HUES48 (cell line): ENCODE data around the gene TRIM7.

Source experiments
- H3K27ac ChIP-seq: one replicate; pipeline ENCODE4 v1.7.0; 2013; ENCODE audit warnings: low read depth, low read length, inconsistent platforms
- H3K27me3 ChIP-seq: 2 replicates; pipeline ENCODE4 v1.6.1; 2013; ENCODE audit warnings: mild to moderate bottlenecking, low read length; ENCODE audit not compliant: control insufficient read depth, insufficient read depth
- H3K36me3 ChIP-seq: 2 replicates; pipeline ENCODE4 v1.6.1; 2013; ENCODE audit warnings: low read length; ENCODE audit not compliant: control insufficient read depth, insufficient read depth
- H3K4me1 ChIP-seq: 2 replicates; pipeline ENCODE4 v1.6.1; 2013; ENCODE audit warnings: mild to moderate bottlenecking, low read length; ENCODE audit not compliant: control insufficient read depth, insufficient read depth
- H3K4me3 ChIP-seq: 2 replicates; pipeline ENCODE4 v1.5.1; 2013; ENCODE audit warnings: mild to moderate bottlenecking, low read depth, low read length
- H3K9ac ChIP-seq: 2 replicates; pipeline ENCODE4 v1.6.1; 2013; ENCODE audit warnings: mild to moderate bottlenecking, low read depth, low read length, moderate library complexity
- H3K9me3 ChIP-seq: 2 replicates; pipeline ENCODE4 v1.6.1; 2013; ENCODE audit warnings: low read length; ENCODE audit not compliant: control insufficient read depth, insufficient read depth

The TRIM7 gene

DNA sequence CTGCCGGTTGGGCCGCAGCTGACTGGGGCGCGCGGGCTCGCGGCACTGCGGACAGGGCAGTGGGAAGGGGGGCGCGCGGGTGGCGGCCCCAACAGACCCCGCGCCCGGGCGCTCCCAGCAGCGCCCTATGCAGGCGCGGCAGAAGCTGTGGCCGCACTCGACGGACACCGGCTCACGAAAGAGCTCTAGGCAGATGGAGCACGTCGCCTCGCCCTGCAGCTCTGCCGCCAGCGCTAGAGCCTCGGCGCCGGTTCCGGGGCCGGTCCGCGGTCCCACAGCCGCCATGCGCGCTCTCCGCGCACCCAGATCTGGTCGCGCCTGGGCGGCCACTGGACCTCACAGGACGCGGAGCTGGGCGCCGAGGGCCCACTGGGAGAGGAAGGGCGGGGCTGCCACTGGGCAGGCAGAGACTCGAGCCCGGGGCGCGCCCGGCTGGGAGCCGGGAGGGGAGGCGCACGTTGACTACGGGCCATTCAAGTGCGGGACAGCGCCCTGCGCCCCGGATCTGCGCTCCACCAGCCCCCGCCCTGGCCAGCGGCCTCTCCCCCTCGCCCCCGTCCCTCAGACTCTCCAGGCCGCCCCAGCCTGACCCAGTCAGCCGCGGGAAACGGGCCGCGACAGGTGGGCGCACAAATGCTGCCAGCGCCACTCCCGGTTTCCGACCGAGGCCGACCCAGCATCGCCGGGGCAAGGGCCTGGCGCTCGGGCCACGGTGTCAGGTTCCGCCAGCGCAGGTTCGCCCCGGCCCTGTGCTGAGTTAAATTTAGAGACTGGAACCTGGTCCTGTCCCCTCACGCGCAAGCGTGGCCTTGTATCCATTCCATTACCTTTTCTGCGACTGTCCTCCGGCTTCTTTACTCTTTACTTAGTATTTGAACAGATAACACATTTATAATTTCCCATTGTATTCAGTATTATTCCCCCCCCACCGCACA is at the start of gene TRIM7:
TSS of gene TRIM7 (minus strand) at position 371 of the 935 bp plus-strand sequence. CDS start at position 285, 86 bp downstream.
- peak within 1 kb of the TSS; percentile 97 for H3K4me3 ChIP-seq
- H3K9me3 ChIP-seq = no peaks in the 10 kb centered on the region
- no peak within 1 kb of the TSS for H3K9ac ChIP-seq
- H3K27ac ChIP-seq = no peak within 1 kb of the TSS
- H3K27me3 ChIP-seq = peaks cover 61% of the 10 kb centered on the region
- H3K36me3 ChIP-seq = no peaks in the 10 kb centered on the region
- H3K4me1 ChIP-seq = peaks cover 8% of the 10 kb centered on the region

DNA sequence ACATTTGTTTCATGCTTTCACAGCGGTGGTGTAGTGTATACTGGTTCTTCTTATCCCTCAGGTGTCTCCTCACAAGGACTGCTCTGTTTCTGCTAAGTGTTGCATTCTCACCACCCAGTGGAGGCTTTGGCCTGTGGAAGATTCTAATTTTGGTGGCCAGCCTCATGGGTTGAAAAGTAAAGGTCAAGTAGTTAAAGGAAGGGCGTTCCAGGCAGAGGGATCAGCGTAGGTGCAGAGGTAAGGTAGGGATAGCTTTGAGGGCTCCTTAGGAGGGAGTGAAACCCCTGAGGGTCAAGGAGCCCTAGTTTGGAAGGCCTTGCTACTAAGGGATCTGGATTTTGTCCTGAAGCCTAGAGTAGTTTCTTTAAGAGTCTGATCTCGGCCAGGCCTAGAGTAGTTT is 43.3 kb upstream of the TRIM7 start:
- Histone ChIP-seq H3K27ac (peak overlapping the region; percentile 53), H3K36me3 (peaks cover 44% of the 10 kb centered on the region), H3K4me3 (peak overlapping the region; percentile 99)

DNA sequence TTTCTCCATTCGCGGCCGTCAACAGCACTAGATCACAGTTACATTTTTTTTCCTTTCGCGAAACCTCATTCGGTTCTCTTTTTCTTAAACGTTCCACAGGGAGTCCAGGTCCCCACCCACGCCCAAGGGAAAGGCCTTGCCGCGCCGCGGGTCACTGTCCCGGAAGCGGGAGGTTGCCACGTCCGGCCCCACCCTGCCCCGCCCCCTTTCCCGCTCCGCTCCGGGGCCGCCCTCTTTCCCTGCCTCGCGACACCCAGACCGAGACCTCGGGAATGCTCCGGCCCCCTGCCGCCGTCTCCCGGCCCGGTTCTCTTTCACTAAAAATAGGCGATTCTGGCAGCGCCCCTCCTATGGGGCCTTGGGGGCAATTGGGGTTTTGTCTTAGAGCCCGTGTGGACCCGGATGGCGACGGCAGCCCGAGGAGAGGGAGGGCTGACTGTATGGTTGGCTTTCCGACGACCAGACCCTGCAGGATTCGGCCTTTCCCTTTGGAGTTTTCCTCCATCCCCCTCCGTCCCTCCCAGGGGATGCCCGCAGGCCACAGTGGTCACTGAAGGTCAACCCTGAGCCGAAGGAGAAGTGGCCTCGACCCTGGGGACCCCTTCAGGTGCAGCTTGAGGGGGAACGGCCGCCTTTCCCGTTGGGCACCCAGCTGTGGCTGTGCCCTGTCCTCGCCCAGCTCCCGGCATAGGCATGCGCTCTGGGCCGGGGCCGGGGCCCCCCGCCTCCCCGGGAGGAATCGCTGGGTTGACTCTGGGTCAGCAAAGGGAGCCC is 41.5 kb upstream of the TRIM7 start:
- peaks cover 23% of the 10 kb centered on the region for H3K4me1 ChIP-seq
- peak overlapping the region; percentile 99 for H3K4me3 ChIP-seq
- no peaks in the 10 kb centered on the region for H3K9me3 ChIP-seq
- H3K9ac ChIP-seq = peak overlapping the region; percentile 94
- peak overlapping the region; percentile 95 for H3K27ac ChIP-seq
- H3K27me3 ChIP-seq = no peaks in the 10 kb centered on the region
- peaks cover 44% of the 10 kb centered on the region for H3K36me3 ChIP-seq

More for the DNA sequence above, 43.3 kb upstream of the TRIM7 start:
- H3K9ac ChIP-seq = peak overlapping the region; percentile 36; the same call in 1 of the 2 replicates
- peaks cover 14% of the 10 kb centered on the region for H3K4me1 ChIP-seq
- H3K9me3 ChIP-seq = no peaks in the 10 kb centered on the region
- H3K27me3 ChIP-seq = no peaks in the 10 kb centered on the region

DNA sequence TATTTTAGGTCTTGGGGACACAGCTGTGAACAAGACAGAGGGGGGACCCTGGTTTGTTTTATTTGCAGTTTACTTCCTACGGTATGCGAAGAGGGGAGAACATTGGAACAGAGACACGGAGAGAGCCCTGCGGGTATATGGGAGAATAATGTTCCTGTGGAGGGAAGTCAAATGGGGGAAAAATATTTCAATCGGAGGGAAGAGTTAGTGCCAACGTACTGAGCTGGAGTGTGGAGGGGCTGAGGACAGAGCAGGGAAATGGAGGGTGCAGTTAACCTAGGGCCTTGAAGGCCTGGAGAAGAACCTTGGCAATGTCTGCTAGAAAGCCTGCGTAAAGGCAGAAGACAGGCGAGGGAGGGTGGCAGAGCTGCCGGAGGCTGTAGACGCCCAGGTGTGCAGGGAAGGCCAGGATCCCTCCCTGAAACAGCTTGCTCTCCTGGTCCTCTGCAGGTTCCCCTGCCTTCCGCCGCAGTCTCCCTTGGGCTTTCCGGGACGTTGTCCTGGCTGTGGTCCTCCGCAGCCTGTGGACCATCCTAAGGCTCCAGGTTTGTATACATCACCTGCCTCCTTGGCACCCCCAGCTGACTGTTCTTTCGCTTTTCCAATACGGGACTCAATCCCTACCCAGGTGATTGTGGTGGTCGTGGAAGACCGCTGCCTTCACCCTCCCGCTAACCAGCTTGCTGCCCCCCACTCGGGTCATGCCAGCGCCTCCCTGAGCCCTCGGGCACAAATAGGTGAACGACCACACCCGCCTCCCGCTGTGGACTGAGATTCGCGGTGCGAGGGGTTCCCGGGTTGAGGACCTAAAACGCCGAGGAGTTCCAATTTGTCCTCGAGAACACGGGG is 40.7 kb upstream of the TRIM7 start:
- Histone ChIP-seq H3K27ac (peak overlapping the region; percentile 95), H3K9ac (peak overlapping the region; percentile 68), H3K4me3 (peak overlapping the region; percentile 99), H3K9me3 (no peaks in the 10 kb centered on the region), H3K4me1 (peaks cover 23% of the 10 kb centered on the region), H3K36me3 (peaks cover 44% of the 10 kb centered on the region), H3K27me3 (no peaks in the 10 kb centered on the region)

DNA sequence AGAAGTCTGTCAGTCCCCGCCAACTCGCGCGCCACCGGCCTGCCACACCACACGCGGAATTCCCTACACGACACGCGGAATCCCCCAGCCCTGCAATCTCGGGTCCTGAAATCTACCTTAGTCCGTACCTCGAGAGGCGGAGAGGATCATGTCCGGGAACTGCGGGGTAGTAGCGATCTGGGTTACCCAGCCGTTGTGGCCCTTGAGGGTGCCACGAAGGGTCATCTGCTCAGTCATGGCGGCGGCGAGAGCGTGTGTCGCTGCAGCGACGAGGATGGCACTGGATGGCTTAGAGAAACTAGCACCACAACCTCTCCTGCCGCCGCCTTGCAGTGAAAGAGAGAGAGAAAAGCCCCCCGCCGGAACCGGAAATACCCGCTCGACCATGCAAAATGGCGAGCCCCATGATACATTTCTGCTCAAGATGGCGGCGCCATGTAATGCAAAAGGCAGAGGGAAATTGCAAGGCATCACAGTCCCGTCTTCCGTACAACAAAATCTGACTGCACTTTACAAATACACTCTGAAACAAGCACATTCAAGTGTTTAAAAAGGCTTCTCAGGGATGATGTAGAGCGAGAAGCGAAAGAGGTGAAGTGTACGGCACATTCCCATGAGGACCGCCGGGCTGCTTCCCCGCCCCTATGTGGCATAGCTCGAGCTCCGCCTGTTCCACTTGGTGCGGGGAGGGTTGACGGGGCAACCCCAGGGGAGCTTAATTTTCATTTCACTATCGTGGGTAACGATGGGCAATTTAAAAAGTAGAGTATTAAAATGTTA is 38.8 kb upstream of the TRIM7 start, which contains the start of gene RACK1:
TSS of gene RACK1 (minus strand) at position 343 of the 780 bp plus-strand sequence. CDS start at position 237, 106 bp downstream.
- Histone ChIP-seq H3K4me1 (peaks cover 19% of the 10 kb centered on the region), H3K4me3 (peak within 1 kb of the TSS; percentile 99), H3K9ac (peak within 1 kb of the TSS; percentile 98), H3K36me3 (peaks cover 47% of the 10 kb centered on the region), H3K27ac (peak within 1 kb of the TSS; percentile 99), H3K9me3 (no peaks in the 10 kb centered on the region), H3K27me3 (no peaks in the 10 kb centered on the region)

DNA sequence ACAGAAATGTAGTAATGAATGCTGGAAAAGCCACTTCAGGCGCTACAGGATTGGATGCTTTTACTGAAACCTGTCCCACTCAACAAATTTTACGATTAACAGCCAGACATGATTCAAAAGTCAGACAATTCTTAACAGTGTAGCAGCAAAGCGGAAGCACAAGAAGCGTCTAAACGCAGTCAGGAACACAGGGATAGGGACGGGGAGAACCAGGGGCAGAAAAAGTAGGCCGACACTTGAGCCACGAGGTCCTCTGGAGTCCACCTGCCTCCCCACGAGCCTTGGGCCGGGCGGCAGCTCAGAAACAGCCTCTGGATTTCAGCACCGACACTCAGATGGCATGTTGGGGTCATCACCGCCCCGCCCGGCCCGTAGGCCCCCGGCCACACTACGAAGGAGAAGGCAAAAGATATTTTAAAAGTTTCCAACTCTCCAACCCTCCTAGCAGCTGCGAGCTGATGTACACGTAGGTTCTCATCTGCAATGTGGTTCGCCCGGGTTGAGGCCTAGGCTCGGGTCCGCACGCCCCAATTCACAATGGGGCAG is 38.1 kb upstream of the TRIM7 start:
- H3K27ac ChIP-seq = peak overlapping the region; percentile 99
- peaks cover 18% of the 10 kb centered on the region for H3K4me1 ChIP-seq
- peak overlapping the region; percentile 98 for H3K9ac ChIP-seq
- no peaks in the 10 kb centered on the region for H3K27me3 ChIP-seq
- H3K36me3 ChIP-seq = peaks cover 51% of the 10 kb centered on the region
- H3K9me3 ChIP-seq = no peaks in the 10 kb centered on the region
- H3K4me3 ChIP-seq = peak overlapping the region; percentile 95

DNA sequence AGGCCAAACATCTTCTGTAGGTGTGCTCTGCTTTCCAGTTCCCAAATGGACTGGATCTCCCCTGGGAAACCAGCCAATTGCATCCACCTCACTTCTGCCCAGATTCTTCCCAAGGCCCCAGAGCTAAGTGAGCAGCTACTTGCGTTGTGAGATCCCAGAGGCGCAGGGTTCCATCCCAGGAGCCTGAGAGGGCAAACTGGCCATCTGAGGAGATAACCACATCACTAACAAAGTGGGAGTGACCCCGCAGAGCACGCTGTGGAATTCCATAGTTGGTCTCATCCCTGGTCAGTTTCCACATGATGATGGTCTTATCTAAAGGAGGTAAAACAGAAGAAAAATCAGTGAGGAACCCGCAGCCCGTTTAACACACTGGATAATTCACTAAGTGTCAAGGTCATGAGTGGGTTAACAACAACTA is 37.0 kb upstream of the TRIM7 start:
- peak overlapping the region; percentile 99 for H3K27ac ChIP-seq
- peak overlapping the region; percentile 98 for H3K9ac ChIP-seq
- no peaks in the 10 kb centered on the region for H3K9me3 ChIP-seq
- peak overlapping the region; percentile 95 for H3K4me3 ChIP-seq
- peaks cover 14% of the 10 kb centered on the region for H3K4me1 ChIP-seq
- no peaks in the 10 kb centered on the region for H3K27me3 ChIP-seq
- peaks cover 61% of the 10 kb centered on the region for H3K36me3 ChIP-seq

DNA sequence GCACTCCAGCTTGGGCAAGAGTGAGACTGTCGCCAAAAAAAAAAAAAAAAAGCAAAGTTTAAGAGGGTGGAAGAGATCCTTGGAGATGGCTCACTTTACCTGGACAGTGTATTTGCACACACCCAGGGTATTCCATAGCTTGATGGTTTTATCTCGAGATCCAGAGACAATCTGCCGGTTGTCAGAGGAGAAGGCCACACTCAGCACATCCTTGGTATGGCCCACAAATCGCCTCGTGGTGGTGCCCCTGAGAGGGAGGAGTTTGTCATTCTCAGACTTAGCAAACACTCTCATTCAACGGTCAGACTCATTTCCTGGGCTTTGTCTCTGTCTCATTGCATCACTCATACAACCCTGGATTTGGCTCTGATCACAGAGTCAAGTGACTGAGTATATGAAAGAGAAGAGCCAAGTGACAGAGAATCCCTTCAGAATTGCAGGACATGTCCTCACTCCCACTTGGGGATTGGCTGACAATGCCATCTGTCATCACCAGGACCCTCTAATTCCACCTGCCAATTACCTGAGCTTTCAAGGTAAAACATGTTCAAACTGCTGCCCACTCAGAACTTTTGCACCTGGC is 36.5 kb upstream of the TRIM7 start:
- Histone ChIP-seq H3K4me3 (peak overlapping the region; percentile 95), H3K4me1 (peaks cover 14% of the 10 kb centered on the region), H3K36me3 (peaks cover 66% of the 10 kb centered on the region), H3K27ac (peak overlapping the region; percentile 99), H3K9ac (peak overlapping the region; percentile 98), H3K27me3 (no peaks in the 10 kb centered on the region), H3K9me3 (no peaks in the 10 kb centered on the region)

DNA sequence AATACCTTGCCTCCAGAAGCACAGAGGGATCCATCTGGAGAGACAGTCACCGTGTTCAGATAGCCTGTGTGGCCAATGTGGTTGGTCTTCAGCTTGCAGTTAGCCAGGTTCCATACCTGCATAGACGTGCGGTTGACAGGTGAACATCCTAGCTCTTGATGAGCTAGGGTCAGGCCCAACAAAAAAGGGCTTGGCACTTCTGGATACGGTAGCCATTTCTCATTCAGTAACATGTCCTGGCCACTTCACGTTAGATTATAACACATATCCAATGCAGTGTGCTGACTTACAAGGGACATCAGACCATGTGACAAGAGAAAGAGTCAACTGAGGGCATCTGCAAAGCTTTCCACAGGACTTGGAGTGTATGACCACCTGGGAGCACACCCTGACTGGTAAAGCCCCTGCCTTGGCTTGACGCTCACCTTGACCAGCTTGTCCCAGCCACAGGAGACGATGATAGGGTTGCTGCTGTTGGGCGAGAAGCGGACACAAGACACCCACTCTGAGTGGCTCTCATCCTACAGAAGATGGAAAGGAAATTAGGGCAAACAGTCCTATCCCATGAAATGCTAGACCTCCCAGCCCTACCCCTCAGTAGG is 34.2 kb upstream of the TRIM7 start:
- peak overlapping the region; percentile 31 for H3K27ac ChIP-seq
- H3K9ac ChIP-seq = no peak overlapping the region
- H3K4me3 ChIP-seq = no peak overlapping the region
- no peaks in the 10 kb centered on the region for H3K27me3 ChIP-seq
- H3K36me3 ChIP-seq = peaks cover 82% of the 10 kb centered on the region
- peaks cover 9% of the 10 kb centered on the region for H3K4me1 ChIP-seq
- no peaks in the 10 kb centered on the region for H3K9me3 ChIP-seq
